RWPE1 (cell line): ENCODE results near the gene RGS13.

Experiments used
- CTCF ChIA-PET: fragments of 350-600 bp; sonication (Branson Sonifier 250); formaldehyde crosslinking; extraction: SDS; loops from one replicate; lab custom pipeline; 2021; lab: Yijun Ruan, JAX
- POLR2A ChIA-PET: fragments of 400-600 bp; formaldehyde crosslinking; extraction: SDS; loops from one replicate; lab custom pipeline; 2020; ENCODE audit warnings: antibody characterized with exemption; ENCODE audit not compliant: low non-redundant PET; lab: Yijun Ruan, JAX
- DNase-seq: peaks from one replicate; pipeline ENCODE4 v3.0.0; 2012; ENCODE audit warnings: low spot score
- H3K27ac ChIP-seq: fragments of 450-650 bp; 2 replicates; pipeline ENCODE4 v1.5.1; 2017
- TF ChIP-seq, protein P1 (sequence below): fragments of 450-650 bp; conservative IDR thresholded peaks from 2 replicates; pipeline ENCODE4 v1.5.1; 2017; ENCODE audit warnings: low read depth, mild to moderate bottlenecking

The RGS13 gene

DNA sequence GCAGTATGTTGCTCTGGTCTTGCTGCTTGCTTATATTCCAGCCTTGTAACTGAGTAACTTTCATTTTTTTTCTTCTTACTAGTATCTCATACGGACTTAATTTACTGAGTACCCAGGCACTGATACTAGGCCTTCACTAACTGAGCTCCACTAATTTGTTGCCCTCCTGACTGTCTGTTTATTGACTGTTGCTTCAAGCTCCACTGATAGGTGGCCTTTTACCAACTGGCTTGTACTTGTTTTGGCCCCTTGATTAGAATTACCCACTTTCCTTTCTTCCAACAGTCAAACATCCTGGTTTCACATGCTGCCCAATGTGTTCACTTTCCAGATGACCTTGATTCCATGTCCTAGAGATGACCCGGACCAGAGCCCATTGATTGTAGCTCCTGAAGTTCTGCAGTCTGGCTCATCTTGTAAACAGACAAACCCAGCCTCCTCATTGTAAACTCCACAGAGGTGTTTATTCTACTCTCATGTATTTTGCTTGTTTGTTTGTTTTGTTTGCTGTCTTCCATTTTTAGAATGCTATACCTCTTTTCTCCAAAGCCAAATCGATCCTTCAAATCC is 32.6 kb upstream of the RGS13 start:
- no peak for DNase-seq
- CTCF ChIA-PET = no interaction called here
- POLR2A ChIA-PET = no interaction called here
- TF ChIP-seq, protein P1, sequence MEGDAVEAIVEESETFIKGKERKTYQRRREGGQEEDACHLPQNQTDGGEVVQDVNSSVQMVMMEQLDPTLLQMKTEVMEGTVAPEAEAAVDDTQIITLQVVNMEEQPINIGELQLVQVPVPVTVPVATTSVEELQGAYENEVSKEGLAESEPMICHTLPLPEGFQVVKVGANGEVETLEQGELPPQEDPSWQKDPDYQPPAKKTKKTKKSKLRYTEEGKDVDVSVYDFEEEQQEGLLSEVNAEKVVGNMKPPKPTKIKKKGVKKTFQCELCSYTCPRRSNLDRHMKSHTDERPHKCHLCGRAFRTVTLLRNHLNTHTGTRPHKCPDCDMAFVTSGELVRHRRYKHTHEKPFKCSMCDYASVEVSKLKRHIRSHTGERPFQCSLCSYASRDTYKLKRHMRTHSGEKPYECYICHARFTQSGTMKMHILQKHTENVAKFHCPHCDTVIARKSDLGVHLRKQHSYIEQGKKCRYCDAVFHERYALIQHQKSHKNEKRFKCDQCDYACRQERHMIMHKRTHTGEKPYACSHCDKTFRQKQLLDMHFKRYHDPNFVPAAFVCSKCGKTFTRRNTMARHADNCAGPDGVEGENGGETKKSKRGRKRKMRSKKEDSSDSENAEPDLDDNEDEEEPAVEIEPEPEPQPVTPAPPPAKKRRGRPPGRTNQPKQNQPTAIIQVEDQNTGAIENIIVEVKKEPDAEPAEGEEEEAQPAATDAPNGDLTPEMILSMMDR = no peak
- H3K27ac ChIP-seq = no peak overlapping the region

DNA sequence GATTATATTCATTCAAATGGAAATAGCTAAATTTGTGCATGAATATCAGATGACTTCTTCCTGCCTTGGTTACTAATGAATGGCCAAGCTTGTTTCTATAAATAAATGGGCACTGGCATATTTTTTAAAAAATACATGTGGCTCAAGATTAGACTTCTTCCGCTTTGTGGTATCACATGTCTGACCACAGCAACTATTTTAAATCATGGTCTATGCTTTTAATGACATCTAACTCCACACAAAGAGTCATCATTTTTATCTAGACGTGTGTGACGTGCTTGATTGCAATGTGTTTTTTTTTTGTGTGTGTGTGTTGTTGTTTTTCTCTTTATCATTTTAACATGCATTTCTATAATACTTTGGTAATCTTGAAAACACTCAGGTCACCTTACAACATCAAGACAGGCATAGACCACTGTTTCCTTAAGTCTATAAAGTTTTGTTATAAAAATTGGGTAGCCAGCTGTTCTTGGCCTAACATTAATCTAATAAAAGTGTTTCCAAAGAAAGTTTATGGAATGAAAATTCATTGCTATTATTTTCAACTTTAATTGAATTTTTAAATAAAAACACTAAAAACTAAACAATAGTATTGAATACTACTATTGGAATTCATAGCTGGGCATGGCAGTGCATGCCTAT is 30.8 kb upstream of the RGS13 start:
- no peak for DNase-seq
- TF ChIP-seq, protein P1 = no peak
- CTCF ChIA-PET = interaction anchor here (0.7 kb wide), 1 partner anchor 317 kb away, joined by 3 read pairs; no protein-coding TSS in a partner anchor
- POLR2A ChIA-PET = no interaction called here
- H3K27ac ChIP-seq = no peak overlapping the region

DNA sequence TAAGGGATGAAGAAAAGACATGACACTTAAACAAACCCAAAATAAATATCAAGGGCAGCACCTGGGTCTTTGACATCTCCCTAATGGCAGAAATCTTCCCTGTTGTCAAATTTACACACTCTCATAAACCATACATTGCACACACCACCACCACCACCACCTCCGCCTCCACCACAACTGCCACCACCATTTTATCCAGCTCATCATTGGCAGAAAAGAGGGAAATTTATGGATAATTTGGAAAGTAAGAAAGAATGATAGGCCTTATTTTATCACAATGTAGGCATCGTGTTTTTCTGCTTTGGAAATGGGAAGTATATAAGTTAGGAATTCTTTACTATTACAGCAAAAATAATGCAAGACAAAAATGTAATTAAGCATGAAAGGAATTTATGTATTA is 27.3 kb upstream of the RGS13 start:
- no peak overlapping the region for H3K27ac ChIP-seq
- ChIA-PET POLR2A (no interaction called here), CTCF (no interaction called here)
- TF ChIP-seq, protein P1 = no peak
- DNase-seq = no peak

DNA sequence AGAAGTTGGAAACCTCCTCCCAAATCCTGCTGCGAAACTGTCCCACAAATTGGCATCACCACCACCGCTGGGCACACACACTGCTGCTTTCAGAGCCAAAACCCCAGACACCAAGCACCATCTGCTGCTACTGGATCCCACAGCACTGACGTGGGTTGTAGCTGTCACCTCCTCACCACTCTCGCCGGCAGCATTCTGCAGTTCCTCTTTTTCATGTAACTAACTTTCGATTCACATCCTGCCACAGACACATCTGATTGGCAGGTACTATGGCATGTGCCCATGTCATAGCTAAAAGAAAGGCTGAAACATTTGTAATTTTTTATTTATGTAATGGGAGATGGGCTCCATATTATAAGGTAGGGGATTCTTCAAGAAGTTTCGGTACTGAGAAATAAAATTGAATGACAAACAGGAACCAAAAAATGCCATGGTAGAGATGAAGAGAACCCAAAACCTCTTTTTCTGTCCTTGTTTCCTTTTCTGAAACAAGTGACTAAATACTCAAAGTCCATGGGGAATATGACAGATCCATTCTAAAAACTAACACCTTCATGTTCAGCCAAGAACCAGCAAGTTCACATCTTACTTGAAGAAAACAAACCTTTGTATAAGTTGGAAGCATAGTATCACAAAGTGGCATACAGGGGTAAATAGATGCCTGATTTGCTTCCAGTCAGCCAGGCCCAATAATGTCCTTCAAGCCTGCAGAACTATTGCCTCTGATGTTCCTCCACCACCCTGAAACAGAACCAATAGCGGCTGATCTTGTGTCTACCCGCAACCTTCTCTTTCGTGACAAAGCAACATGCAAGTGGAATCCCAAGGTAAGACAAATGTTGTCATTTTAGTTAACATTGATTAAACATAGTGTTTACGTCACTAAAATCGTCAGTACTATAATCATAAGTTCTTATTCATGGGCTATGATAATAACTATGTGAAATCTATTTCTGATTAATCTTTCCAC is 26.6 kb upstream of the RGS13 start:
- ChIA-PET CTCF (interaction anchor here (0.6 kb wide), 1 partner anchor 7 kb away, joined by 3 read pairs; no protein-coding TSS in a partner anchor), POLR2A (no interaction called here)
- DNase-seq = no peak
- TF ChIP-seq, protein P1 = no peak
- no peak overlapping the region for H3K27ac ChIP-seq

DNA sequence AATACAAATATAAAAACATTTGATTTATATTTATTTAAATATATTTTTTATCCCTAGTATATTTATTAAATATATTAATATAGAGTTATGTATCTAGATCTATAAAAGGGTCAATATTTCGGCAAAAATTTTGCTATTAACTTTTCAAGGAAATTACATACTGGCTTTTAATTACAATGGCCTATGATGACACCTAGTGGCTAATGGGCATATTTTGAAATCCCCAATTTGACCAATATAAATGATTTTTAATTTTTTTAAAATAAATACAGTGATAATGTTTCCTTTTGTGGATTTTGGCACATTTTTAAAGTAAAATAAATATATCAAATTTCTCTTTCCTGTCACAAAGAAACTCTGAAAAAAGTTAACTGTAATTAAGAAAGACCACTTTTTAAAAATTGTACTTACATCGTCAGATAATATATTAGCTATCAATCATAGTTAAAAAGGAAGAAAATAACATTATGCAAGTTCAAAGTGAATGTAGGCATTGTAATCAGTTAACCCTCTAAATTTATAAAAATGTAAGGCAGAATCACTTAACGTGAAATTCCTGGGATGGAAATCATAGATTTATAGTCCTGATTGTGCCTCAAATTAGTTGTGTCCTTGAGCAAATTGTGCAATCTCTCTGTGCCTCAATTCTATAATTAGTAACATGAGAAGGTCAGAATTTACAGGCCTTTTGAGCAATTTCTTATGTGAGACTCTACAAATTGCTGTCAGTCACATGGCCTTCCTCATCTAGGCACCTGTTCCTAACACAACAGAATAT is 25.6 kb upstream of the RGS13 start:
- ChIA-PET CTCF (interaction anchor here (0.6 to 2.3 kb wide), 3 partner anchors 8 to 1583 kb away, joined by 3 to 12 read pairs (median 3); no protein-coding TSS in a partner anchor), POLR2A (no interaction called here)
- DNase-seq = peak; percentile 31
- TF ChIP-seq, protein P1 = peak; percentile 43; the same call in 1 of the 2 replicates
- H3K27ac ChIP-seq = no peak overlapping the region
